RWPE2 (cell line): ENCODE results near the gene TBC1D28.
"Not testable (repeated sequence)": the region's sequence is repeated elsewhere in the genome, so short reads cannot be mapped to it uniquely, and the experiment has no call there.

Experiments used
- ATAC-seq: fragments of 200-7000 bp; cut with Tn5 transposase; 3 replicates; pipeline ENCODE4 v1.9.1; 2021; ENCODE audit warnings: low read depth
- DNase-seq: peaks from one replicate; pipeline ENCODE4 v3.0.0-alpha.2; 2020; ENCODE audit warnings: low spot score
- H3K27ac ChIP-seq: fragments of 450-650 bp; 2 replicates; pipeline ENCODE4 v1.5.1; 2017; ENCODE audit warnings: mild to moderate bottlenecking; ENCODE audit not compliant: poor library complexity, severe bottlenecking
- H3K27me3 ChIP-seq: fragments of 250-450 bp; sonication (Bioruptor Pico); 2 replicates; pipeline ENCODE4 v1.5.1; 2021; ENCODE audit warnings: mild to moderate bottlenecking, moderate library complexity; ENCODE audit not compliant: insufficient read depth, poor library complexity, severe bottlenecking
- H3K36me3 ChIP-seq: fragments of 250-450 bp; sonication (Bioruptor Pico); 2 replicates; pipeline ENCODE4 v1.5.1; 2020; ENCODE audit warnings: low read depth, mild to moderate bottlenecking, moderate library complexity
- H3K4me1 ChIP-seq: fragments of 250-450 bp; sonication (Bioruptor Pico); 2 replicates; pipeline ENCODE4 v1.5.1; 2021; ENCODE audit warnings: mild to moderate bottlenecking, moderate library complexity; ENCODE audit not compliant: insufficient read depth, poor library complexity, severe bottlenecking
- H3K4me3 ChIP-seq: fragments of 250-450 bp; sonication (Bioruptor Pico); 2 replicates; pipeline ENCODE4 v1.5.1; 2021; ENCODE audit warnings: mild to moderate bottlenecking, moderate library complexity; ENCODE audit not compliant: severe bottlenecking
- H3K9me3 ChIP-seq: fragments of 250-450 bp; sonication (Bioruptor Pico); 2 replicates; pipeline ENCODE4 v1.5.1; 2021; ENCODE audit warnings: mild to moderate bottlenecking, moderate library complexity; ENCODE audit not compliant: severe bottlenecking

TBC1D28 gene

DNA sequence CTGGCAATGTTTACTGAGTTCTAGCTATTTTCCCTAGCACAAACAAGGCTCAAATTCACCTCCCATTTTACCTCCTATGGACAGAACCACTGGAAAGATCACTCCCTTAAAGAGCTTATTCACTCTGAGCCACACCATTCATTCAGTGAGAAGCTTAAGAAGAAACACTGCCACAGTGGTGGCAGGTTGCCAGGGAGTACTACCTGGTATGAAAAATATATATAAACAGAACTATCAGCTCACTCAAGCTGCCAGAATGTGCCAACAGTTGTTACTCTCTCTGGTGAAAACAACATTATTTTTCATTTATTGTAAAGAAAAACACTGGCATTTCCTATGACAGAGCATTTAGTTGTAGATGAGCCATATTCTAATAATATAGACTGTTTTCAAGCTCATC, 31.2 kb downstream of the TBC1D28 start:
- H3K36me3 ChIP-seq, H3K27ac ChIP-seq, H3K9me3 ChIP-seq, DNase-seq, H3K4me1 ChIP-seq, ATAC-seq, H3K27me3 ChIP-seq, H3K4me3 ChIP-seq: not testable (repeated sequence)

DNA sequence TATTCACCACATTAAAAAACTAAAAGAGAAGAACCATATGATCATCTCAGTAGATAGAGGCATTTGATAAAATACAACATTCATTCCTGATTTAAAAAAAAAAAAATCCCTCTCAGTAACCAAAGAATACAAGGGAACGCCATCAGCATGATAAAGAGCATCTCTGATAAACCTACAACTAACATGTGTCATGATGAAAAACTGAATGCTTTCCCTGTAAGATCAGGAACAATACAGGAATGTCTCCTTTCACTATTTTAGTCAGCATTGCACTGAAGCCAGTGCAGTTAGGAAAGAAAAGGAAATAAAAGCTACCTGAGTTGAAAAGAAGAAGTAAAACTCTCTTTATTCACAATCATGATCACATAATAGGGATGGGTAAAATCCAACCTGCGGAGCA, 51.1 kb downstream of the TBC1D28 start:
- not testable (repeated sequence) for H3K27ac ChIP-seq, H3K27me3 ChIP-seq, H3K4me3 ChIP-seq, ATAC-seq, H3K4me1 ChIP-seq, H3K36me3 ChIP-seq, H3K9me3 ChIP-seq, DNase-seq
